ENCODE data around the gene CD226.
A peak's percentile ranks its signal among the peaks of the same experiment; 100 is the strongest.

The CD226 gene

DNA sequence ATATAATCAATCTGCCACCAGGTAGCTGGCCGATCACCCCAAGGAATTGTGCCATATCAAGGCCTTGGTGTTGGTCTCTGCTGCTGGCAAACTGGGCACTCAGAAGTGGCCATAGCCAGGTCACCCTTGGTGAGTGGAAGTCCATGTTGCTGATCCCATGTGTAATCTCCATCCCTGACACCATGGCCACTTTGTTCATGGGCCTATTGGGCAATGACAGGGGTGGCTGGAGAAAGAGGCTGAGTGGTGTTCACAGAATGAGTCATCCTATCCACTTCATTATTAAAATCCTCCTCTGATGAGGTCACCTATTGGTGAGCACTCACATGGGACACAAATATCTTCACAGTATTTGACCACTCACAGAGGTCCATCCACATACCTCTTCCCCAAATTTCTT lies 26.7 kb upstream of the CD226 start:
- no peak for DNase-seq (ENCODE audit: low read depth)
- no peak overlapping the region for H3K4me3 ChIP-seq (ENCODE audit: low read depth, low read length)
- TF ChIP-seq CTCF (IDR thresholded peaks at IDR 0.05; ENCODE audit: insufficient read depth, low read depth, low read length, missing control alignments): no peak

- no peak overlapping the region for H3K4me3 ChIP-seq (ENCODE audit: low read depth, low read length)
- TF ChIP-seq CTCF (IDR thresholded peaks at IDR 0.05; ENCODE audit: insufficient read depth, low read depth, low read length, missing control alignments): no peak
- no peak for DNase-seq (ENCODE audit: low read depth)
Observed at GRCh38 chr18:69969491-69969890, 21.8 kb upstream of the CD226 start.

DNA sequence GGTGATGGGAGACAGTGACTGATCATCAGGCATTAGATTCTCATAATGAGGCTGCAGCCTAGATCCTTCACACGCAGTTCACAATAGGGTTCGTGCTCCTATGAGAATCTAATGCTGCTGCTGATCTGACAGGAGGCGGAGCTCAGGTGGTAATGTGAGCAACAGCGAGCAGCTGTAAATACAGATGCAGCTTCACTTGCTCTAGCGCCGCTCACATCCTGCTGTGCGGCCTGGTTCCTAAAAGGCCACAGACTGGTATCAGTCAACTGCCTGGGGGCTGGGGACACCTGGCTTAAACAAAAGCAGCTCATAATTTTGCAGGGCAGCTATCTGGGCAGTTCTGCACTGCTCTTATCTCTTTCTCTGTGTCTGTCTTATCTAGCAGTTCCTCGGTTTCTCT lies 20.4 kb upstream of the CD226 start:
- no peak for DNase-seq (ENCODE audit: low read depth)
- TF ChIP-seq CTCF (IDR thresholded peaks at IDR 0.05; ENCODE audit: insufficient read depth, low read depth, low read length, missing control alignments): no peak
- no peak overlapping the region for H3K4me3 ChIP-seq (ENCODE audit: low read depth, low read length)

- H3K4me3 ChIP-seq (ENCODE audit: low read depth, low read length): no peak overlapping the region
- no peak for TF ChIP-seq CTCF (IDR thresholded peaks at IDR 0.05; ENCODE audit: insufficient read depth, low read depth, low read length, missing control alignments)
- no peak for DNase-seq (ENCODE audit: low read depth)
Observed at GRCh38 chr18:69963196-69963595, 15.5 kb upstream of the CD226 start.

DNA sequence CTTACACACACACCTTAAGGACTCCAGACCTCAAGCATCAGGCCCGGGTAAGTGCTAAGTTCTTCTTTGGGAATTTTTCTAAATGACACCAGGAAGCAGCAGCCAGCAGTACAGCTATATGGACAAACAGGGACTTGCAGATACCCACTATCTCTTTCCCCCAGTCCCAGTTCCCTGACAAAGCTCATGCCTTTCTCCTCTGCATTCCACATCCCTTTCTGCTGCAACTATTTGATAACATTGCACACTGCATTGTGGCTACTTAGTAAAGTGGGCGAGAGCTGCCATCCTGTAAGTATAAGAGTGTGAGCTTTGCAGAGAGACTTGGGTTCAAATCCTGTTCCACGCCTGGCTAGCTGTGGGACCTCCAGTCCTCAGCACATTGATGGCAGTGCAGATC lies 14.0 kb upstream of the CD226 start:
- no peak overlapping the region for H3K4me3 ChIP-seq (ENCODE audit: low read depth, low read length)
- no peak for DNase-seq (ENCODE audit: low read depth)
- TF ChIP-seq CTCF (IDR thresholded peaks at IDR 0.05; ENCODE audit: insufficient read depth, low read depth, low read length, missing control alignments): no peak

GRCh38 chr18:69958422-69958821 lies 10.7 kb upstream of the CD226 start:
- peak; percentile 74 for DNase-seq (ENCODE audit: low read depth)
- no peak for TF ChIP-seq CTCF (IDR thresholded peaks at IDR 0.05; ENCODE audit: insufficient read depth, low read depth, low read length, missing control alignments)

GRCh38 chr18:69957747-69958146 lies 10.1 kb upstream of the CD226 start:
- TF ChIP-seq CTCF (IDR thresholded peaks at IDR 0.05; ENCODE audit: insufficient read depth, low read depth, low read length, missing control alignments): no peak
- no peak for DNase-seq (ENCODE audit: low read depth)
- no peak overlapping the region for H3K4me3 ChIP-seq (ENCODE audit: low read depth, low read length)

More at GRCh38 chr18:69958422-69958821, 10.7 kb upstream of the CD226 start:
- H3K4me3 ChIP-seq (ENCODE audit: low read depth, low read length): no peak overlapping the region
